Panc1 (cell line): ENCODE data around the gene PTPRJ.

ENCODE experiments used
- CTCF ChIP-seq: fragments of 450-650 bp; IDR thresholded peaks from 2 replicates; pipeline ENCODE4 v1.5.1; 2017; ENCODE audit warnings: mild to moderate bottlenecking
- POLR2AphosphoS5 ChIP-seq: IDR thresholded peaks from 2 replicates; pipeline ENCODE4 v1.6.1; 2012; ENCODE audit warnings: mild to moderate bottlenecking, low read depth, low read length, moderate library complexity
- SIN3A ChIP-seq: IDR thresholded peaks from 2 replicates; pipeline ENCODE4 v1.6.1; 2012; ENCODE audit warnings: low read depth, mild to moderate bottlenecking, low read length, moderate library complexity, borderline replicate concordance; ENCODE audit not compliant: insufficient read depth
- TCF7L2 ChIP-seq: IDR thresholded peaks from 2 replicates; pipeline ENCODE4 v1.6.1; 2011; ENCODE audit warnings: mild to moderate bottlenecking, low read depth, low read length, inconsistent platforms
- TF ChIP-seq, protein P1 (sequence below), 2 experiments: IDR thresholded peaks; 2 replicates each; pipeline ENCODE4 v1.6.1; 2011 to 2012; ENCODE audit warnings: low read depth in 2 of 2, control low read depth in 1 of 2, low read length in 1 of 2, mild to moderate bottlenecking in 1 of 2, moderate library complexity in 1 of 2; ENCODE audit not compliant: insufficient read depth in 1 of 2

DNA sequence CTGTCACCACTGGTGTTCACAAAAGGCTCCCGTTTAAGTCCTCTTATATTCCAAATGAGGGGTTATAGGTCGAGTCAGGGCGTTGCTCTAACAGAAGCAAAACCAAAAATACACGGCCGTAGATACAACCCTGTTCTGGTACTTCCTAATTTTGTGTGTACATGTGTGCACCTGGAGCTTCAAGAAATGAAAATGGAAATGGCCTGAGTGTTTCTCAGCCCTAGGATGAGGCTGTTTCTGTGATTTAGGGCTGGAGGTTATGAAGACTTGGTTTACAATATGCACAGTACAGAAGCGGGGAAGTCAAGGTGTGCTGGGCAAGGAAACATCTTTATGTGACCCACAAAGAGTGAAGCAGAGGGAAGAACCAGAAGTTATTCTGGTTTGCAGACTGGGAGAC lies 125.8 kb downstream of the PTPRJ start:
- TF ChIP-seq SIN3A (no peak), TCF7L2 (no peak), CTCF (no peak), POLR2AphosphoS5 (no peak)
- TF ChIP-seq, protein P1, sequence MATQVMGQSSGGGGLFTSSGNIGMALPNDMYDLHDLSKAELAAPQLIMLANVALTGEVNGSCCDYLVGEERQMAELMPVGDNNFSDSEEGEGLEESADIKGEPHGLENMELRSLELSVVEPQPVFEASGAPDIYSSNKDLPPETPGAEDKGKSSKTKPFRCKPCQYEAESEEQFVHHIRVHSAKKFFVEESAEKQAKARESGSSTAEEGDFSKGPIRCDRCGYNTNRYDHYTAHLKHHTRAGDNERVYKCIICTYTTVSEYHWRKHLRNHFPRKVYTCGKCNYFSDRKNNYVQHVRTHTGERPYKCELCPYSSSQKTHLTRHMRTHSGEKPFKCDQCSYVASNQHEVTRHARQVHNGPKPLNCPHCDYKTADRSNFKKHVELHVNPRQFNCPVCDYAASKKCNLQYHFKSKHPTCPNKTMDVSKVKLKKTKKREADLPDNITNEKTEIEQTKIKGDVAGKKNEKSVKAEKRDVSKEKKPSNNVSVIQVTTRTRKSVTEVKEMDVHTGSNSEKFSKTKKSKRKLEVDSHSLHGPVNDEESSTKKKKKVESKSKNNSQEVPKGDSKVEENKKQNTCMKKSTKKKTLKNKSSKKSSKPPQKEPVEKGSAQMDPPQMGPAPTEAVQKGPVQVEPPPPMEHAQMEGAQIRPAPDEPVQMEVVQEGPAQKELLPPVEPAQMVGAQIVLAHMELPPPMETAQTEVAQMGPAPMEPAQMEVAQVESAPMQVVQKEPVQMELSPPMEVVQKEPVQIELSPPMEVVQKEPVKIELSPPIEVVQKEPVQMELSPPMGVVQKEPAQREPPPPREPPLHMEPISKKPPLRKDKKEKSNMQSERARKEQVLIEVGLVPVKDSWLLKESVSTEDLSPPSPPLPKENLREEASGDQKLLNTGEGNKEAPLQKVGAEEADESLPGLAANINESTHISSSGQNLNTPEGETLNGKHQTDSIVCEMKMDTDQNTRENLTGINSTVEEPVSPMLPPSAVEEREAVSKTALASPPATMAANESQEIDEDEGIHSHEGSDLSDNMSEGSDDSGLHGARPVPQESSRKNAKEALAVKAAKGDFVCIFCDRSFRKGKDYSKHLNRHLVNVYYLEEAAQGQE (IDR thresholded peaks at IDR 0.05; ENCODE audit: insufficient read depth in 1 of 2, low read depth in 2 of 2, low read length in 1 of 2): no peak
